NCI-H82 treated with DMSO at 0.1 percent for 48 hours (cell line): ENCODE results near the gene CCDC127.
"Not testable (repeated sequence)": the region's sequence is repeated elsewhere in the genome, so short reads cannot be mapped to it uniquely, and the experiment has no call there.

Experiments used
- DNase-seq: peaks from one replicate; lab custom pipeline; 2025; ENCODE audit not compliant: unreplicated experiment; lab: John Stamatoyannopoulos, UW

CCDC127 gene, protein sequence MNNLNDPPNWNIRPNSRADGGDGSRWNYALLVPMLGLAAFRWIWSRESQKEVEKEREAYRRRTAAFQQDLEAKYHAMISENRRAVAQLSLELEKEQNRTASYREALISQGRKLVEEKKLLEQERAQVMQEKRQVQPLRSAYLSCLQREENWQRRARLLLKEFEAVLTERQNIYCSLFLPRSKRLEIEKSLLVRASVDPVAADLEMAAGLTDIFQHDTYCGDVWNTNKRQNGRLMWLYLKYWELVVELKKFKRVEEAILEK

DNA sequence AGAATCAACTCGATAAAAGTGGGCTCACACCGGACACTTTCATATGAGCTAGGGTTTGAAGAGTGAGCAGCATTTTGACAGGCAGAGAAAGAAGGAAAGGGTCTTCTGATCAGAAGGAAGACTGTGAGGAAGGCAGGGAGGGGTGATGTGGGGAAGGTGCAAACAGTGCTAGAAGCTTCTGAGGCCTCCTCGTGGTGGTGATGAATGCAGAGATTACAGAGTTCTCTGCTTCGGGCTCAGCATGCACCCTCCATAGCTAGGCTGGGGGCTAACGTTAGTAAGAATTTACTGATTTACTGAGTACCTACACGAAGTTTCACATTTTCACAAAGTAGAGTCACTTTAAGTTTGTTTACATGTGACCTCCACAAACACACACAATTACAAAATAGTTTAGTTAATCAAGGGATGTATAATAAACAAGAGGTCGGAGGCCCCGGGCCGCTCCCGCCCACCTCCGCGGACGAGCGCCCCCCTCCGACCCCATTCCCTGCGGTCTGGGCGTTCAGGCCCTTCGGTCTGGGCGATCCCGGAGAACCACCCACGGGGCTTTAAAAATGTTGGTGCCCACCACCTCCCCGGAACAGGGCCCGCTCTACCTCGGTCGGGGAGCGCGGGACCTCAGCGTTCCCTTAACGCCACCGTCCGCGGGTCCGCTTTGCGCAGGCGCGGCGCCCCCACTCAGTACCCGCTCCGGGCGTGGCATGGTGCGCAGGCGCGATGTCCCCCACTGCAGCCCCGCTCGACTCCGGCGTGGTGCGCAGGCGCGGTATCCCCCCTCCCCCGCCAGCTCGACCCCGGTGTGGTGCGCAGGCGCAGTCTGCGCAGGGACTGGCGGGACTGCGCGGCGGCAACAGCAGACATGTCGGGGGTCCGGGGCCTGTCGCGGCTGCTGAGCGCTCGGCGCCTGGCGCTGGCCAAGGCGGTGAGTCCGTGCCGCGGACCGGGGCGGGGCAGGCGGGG, at the start of gene CCDC127, which contains the start of gene SDHA:
Gene CCDC127, minus strand, starts transcription at position 660 of the 963 bp plus-strand sequence. CDS start 1,304 bp downstream, outside the sequence.
Gene SDHA, plus strand, starts transcription at position 827 of the 963 bp plus-strand sequence. Its CDS starts 36 bp downstream, at position 863.
- DNase-seq = peak; percentile 58

DNA sequence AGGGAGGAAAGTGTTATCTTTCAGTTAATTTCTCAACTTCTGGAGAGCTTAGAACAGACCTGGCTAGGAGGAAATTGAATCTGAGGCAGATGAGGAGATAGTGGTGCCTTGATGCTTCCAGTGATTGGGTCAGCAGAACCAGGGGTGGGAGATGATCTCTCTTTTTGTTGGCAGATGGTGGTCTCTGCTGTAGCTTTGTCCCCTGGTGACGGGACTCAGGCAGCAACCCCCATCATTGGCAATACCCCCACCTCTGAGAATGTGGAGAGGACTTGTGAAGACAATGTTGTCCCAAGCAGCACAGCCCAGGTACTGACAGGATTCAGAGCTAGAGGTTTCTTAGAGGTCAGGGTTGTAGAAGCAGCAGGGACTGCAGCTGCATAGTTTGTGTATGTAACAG, 49.8 kb upstream of the CCDC127 start:
- DNase-seq = no peak

DNA sequence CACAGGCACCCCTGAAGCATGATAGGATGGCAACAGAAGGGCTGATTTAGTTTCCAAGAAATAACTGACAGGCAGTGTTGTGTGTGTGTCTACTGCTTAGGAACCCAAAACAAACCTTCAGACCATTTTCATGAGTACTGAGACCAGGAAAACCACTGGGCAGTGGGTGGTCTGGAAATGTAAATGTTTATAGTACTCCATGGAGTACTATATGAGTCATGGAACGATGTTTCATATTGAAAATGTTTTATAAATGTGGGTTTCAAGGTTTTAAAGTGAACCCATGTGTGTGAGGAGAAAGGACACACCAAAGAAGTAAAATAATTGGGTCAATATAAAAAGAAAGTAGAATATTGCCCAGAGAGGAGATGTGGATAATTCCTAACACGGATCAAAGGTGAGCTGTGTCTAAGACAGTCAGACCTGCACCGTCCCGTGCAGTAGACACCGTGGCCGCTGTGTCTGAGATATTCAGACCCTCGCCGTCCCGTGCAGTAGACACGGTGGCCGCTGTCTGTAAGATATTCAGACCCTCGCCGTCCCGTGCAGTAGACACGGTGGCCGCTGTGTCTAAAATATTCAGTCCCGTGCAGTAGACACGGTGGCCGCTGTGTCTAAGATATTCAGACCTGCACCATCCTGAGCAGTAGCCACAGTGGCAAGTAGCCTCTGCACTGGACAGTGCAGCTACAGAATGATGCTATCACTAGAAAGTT, 48.5 kb upstream of the CCDC127 start:
- DNase-seq = not testable (repeated sequence)

DNA sequence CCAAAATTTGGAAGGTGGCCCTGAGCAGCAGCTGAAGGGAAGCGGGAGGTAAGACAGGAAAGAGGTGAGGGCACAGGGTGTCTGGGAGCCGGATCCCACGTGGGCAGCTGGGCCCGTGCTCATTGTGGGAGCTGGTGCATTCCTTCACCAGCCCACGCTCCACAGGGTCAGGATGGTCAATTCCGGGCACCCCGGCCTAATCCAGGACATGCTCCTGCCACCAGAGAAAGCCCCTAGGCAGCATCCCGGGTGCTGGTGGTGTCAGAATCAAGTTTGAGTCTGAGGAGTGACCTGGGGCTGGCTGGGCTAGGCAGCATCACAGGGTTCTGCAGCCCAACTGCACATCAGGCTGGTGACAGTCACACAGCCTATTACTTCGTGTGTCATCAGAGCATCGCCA, 46.4 kb upstream of the CCDC127 start:
- no peak for DNase-seq

DNA sequence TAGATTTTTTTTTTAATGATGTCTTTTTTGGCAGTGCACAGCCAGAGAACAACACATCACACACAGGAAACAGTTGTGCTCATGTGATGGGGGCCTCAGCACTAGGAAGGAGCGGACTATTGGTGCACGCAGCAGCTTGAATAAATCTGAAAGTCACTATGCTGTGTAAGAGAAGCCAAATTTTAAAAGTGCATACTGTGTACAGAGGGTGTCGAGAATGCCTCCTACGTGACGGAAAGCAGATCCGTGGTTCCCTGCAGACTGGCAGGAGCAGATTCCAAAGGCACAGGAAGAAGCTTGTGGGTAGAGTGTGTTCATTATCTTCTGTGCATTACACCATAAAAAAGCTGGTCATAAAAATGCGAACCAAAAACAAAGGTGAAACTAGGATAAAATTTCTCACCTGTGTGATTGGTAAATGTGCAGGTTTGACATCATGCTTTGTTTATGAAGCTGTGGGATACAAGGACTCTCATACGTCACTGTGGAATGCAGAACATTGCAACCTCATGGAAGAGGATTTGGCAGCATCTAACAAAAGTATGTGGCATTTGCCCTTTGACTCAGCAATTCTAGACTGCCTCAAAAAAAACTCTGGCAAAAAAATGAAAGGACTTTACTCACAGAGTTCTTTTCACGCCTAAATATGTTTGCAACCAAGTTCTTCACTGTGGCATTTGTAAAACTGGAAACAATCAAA, 45.5 kb upstream of the CCDC127 start:
- not testable (repeated sequence) for DNase-seq

DNA sequence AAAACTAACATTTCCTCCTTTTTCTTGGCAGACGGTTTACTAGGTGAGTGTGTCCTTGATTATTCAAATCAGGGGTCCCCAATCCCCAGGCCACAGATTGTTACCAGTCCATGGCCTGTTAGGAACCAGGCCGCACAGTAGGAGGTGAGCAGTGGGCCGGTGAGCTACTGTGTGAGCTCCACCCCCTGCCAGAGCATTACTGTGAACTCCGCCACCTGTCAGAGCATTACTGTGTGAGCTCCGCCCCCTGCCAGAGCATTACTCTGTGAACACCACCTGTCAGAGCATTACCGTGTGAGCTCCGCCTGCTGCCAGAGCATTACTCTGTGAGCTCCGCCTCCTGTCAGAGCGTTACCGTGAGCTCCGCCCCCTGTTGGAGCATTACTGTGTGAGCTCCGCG, 39.2 kb upstream of the CCDC127 start:
- DNase-seq = no peak

DNA sequence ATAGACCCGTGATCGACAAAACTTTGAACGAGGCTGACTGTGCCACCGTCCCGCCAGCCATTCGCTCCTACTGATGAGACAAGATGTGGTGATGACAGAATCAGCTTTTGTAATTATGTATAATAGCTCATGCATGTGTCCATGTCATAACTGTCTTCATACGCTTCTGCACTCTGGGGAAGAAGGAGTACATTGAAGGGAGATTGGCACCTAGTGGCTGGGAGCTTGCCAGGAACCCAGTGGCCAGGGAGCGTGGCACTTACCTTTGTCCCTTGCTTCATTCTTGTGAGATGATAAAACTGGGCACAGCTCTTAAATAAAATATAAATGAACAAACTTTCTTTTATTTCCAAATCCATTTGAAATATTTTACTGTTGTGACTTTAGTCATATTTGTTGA, 38.4 kb upstream of the CCDC127 start:
- not testable (repeated sequence) for DNase-seq

DNA sequence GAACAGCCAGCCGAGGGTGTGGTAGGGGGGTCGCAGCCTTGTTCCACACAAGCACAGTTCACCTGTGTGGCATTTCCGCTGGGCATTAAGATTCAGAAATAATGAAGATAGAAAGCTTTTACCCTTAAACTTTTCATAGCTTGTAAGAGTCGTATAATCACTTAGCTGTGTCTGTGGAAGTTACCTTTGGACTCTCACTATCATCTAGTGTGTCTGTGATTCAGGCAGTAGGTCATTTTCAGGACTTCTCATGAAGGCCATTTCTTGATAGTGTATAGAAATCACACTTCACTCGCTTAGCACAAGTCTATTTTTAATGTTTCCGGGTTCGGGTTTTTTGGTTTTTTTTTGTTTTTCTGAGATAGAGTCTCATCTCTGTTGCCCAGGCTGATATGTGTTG, 37.2 kb upstream of the CCDC127 start:
- not testable (repeated sequence) for DNase-seq

DNA sequence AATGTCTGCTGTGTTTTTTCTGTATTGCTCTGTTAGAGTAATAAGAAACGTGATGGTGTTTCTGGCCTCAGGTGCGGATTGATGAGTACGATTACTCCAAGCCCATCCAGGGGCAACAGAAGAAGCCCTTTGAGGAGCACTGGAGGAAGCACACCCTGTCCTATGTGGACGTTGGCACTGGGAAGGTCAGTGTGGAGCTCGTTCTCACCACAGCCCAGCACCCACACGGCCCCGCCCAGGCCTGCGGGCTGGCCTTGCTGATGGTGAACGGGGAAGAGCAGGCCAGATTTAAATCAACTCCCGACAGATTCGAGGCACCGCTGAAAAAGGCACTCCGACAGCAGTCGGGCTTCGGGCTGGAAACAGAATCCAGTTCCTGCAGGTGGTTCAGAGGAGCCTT, 36.4 kb upstream of the CCDC127 start:
- DNase-seq = not testable (repeated sequence)

DNA sequence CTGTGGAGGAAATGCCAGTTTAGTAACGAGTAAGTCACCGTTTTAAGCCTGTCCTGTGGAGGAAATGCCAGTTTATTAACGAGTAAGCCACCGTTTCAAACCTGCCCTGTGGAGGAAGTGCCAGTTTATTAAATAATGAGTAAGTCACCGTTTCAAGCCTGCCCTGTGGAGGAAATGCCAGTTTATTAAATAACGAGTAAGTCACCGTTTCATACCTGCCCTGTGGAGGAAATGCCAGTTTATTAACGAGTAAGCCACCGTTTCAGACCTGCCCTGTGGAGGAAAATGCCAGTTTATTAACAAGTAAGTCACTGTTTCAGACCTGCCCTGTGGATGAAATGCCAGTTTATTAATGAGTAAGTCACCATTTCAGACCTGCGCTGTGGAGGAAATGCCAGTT, 34.6 kb upstream of the CCDC127 start:
- DNase-seq = no peak

DNA sequence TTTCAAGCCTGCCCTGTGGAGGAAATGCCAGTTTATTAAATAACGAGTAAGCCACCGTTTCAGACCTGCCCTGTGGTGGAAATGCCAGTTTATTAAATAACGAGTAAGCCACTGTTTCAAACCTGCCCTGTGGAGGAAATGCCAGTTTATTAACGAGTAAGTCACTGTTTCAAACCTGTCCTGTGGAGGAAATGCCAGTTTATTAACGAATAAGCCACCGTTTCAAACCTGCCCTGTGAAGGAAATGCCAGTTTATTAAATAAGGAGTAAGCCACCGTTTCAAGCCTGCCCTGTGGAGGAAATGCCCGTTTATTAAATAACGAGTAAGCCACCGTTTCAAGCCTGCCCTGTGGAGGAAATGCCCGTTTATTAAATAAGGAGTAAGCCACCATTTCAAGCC, 34.0 kb upstream of the CCDC127 start:
- DNase-seq = not testable (repeated sequence)

DNA sequence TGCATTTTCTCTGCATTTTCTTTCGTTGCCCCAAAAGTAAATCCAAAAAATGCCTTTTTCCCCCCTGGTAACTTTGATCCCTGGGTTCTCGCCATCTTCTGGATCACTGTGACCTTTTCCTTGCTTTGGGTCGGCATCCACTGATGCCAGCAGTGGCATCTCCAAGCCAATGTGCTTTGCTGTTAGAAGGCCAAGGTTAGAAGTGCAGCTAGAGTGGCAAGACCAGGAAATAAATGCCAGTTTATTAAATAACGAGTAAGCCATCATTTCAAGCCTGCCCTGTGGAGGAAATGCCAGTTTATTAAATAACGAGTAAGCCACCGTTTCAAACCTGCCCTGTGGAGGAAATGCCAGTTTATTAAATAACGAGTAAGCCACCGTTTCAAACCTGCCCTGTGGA, 33.6 kb upstream of the CCDC127 start:
- DNase-seq = not testable (repeated sequence)

DNA sequence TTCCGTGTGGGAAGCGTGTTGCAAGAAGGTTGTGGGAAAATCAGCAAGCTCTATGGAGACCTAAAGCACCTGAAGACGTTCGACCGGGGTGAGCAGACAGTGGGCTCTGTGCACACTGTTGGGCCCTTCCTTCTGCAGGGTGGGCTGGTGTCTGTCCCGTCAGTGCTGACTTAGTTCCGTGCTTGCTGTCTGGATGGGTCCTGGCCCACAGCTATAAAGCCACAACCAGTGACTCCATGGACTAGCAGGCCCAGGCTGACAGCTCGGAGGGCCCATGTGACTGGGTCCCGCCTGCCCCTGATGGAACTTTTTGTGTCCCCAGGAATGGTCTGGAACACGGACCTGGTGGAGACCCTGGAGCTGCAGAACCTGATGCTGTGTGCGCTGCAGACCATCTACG, 33.1 kb upstream of the CCDC127 start:
- DNase-seq = not testable (repeated sequence)

DNA sequence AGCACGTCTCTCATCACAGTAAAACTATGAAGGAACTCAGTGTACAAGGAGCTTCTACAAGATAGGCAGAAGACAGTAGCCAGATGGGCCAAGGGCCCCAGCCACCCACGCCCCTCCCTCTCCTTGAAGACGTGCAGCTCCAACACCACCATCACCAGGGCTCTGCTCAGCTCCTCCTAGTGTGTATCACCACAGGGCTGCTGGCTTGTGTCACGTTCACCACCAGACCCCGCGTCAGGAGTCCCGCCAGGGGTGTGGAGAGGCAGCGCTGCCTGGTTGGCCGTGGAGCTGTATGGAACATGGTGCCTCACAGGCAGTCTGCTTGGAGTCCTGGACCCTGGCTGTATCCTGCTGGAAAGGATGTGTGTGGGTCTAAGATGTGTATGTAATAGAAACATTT, 32.4 kb upstream of the CCDC127 start:
- not testable (repeated sequence) for DNase-seq

DNA sequence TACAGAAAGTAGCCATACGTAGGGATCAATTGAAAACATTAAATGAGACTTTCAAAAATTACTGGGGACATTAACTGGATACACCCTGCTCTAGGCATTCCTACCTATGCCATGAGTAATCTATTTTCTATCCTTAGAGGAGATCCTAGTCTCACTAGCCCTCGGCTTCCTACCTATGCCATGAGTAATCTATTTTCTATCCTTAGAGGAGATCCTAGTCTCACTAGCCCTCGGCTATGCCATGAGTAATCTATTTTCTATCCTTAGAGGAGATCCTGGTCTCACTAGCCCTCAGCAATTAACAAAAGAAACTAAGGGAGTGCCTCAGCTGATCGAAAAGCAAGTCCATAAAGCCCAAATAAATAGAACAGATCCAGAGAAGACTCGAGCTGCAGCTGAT, 27.8 kb upstream of the CCDC127 start:
- not testable (repeated sequence) for DNase-seq

DNA sequence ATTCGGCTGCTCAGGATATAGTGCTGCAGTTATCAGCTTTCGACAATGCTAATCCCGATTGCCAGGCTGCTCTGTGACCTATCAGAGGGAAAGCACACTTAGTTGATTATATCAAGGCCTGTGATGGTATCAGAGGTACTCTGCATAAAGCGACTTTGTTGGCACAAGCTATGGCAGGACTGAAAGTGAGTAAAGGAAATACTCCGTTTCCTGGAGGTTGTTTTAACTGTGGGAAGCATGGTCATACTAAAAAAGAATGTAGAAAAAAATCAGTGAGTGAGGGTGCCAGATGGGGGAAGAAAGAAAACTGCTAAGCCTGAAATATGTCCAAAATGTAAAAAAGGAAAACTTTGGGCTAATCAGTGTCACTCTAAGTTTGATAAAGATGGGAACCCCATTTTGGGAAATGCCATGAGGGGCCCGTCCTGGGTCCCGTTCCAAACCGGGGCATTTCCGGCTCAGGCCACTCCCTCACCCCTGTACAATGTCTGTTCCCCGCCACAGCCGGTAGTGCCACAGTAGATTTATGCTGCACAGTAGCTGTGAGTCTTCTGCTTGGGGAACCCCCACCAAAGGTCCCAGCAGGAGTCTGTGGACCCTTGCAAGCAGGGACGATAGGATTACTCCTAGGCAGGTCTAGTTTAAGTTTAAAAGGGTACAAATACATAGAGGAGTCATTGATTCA, 25.9 kb upstream of the CCDC127 start:
- DNase-seq = not testable (repeated sequence)

DNA sequence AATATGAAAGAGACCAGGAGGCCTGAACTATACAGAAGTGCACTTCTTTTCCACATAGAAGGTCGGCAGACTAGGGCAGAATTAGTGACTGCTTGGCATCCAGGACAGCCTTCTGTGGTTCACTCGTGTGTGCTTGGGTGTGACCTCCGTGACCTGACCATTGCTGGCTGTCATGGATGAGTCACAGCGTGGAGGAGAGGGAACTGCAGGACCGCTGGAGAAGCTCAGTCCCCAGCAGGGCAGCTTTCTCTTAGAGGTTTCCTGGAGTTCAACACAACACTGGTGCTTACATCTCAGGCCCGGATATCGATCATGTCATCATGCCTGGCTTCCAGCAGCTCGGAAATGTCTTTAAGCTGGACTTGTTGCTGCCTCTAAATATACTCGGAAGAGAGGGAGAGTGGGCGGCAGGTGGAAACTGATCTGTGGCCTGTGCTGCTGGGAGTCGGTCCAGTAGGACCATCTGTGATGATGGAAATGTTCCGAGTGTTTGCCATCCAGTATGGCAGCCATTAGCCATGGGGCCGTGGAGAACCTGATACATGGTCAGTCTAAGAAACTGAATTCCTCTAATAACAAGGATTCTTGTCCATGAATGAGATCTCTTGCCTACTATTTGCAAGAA, 23.2 kb upstream of the CCDC127 start:
- not testable (repeated sequence) for DNase-seq

DNA sequence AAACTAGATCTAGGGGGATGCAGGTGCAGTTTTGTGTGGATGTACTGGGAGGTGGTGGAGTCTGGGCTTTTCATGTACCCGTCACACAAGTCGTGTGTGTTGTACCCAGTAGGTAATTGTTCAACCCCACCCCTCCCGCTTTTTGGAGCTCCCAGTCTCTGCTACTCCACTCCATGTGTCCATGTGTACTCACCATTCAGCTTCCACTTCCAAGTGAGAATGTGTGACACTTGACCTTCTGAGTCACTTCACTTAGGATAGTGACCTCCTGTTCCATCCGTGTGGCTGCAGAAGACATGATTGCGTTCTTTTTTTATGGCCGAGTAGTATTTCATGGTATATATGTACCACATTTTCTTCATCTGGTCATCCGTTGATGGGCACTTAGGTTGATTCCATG, 22.6 kb upstream of the CCDC127 start:
- not testable (repeated sequence) for DNase-seq

DNA sequence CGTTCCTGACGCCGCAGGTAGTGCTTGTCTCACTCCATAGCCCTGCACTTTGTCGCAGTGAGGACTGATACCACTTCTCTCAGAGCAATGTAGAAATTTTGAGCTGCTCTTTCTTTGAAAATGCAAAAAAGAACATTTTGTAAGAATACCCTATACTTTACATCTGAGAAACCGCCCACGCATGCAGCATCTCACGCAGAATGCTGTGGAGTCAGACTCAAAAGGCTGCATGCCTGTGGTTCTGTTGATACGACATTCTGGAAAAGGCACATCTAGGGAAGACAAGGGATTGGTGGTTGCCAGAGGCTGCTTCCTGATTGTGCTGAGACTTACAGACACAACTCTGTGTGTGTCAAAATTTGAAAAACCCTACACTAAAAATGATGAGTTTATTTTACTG, 20.0 kb upstream of the CCDC127 start:
- not testable (repeated sequence) for DNase-seq

DNA sequence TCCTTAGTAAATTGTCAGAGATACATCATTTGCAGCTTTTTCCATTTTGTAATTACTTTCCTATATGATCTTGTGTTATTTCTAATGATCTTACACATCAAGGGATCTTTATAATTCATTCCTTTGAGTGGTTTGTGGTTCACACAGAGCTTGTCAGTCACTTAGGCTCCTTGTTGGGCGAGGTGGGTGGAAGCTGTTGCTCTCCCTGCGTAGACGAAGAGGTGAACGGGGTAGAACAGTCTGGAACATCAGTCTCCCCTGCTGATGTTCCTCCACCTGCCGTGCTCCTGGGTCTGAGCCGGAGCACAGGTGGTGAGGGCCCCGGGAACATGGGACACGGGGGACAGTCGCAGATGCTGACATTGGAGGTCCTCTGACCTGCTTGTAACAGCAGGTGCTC, 17.6 kb upstream of the CCDC127 start:
- DNase-seq = not testable (repeated sequence)
